Breast epithelium (tissue), 4 donors: ENCODE results near the gene PEF1. TPM values are rescaled to one million over a fixed set of nuclear protein-coding genes. Genes with fewer than 3 reads are reported as not detected.

ENCODE experiments used
- DNase-seq, 2 donors: peaks; one replicate each; pipeline ENCODE4 v3.0.0-alpha.2; 2019; ENCODE audit warnings: low spot score in 2 of 2
- H3K27ac ChIP-seq, 2 donors: fragments of 200-600 bp; sonication (generic) in 1 of 2; one replicate each; pipeline ENCODE4 v1.5.1; 2016 to 2019; ENCODE audit warnings: mild to moderate bottlenecking in 1 of 2
- H3K27me3 ChIP-seq, 2 donors: fragments of 200-600 bp; sonication (generic) in 1 of 2; one replicate each; pipeline versions ENCODE4 v1.5.1 to v1.6.0; 2017 to 2019; ENCODE audit warnings: control low read depth in 1 of 2, mild to moderate bottlenecking in 1 of 2
- H3K36me3 ChIP-seq: fragments of 200-600 bp; one replicate; pipeline ENCODE4 v1.5.1; 2019
- H3K4me1 ChIP-seq, 2 donors: fragments of 200-600 bp; sonication (generic); one replicate each; pipeline ENCODE4 v1.5.1; 2016 to 2019; ENCODE audit warnings: control low read depth in 1 of 2
- H3K4me3 ChIP-seq, 3 donors: fragments of 200-600 bp; sonication (generic); 1 replicate in 2 of 3; 2 replicates in 1 of 3; pipeline ENCODE4 v1.5.1; 2016 to 2019; ENCODE audit warnings: mild to moderate bottlenecking in 3 of 3, moderate library complexity in 2 of 3
- H3K9me3 ChIP-seq, 2 donors: fragments of 200-600 bp; sonication (generic) in 1 of 2; one replicate each; pipeline ENCODE4 v1.5.1; 2016 to 2019; ENCODE audit warnings: control low read depth in 1 of 2
- CTCF ChIP-seq, 3 donors: fragments of 450-650 bp; IDR thresholded peaks; one replicate each; pipeline ENCODE4 v1.5.1; 2016 to 2017; ENCODE audit warnings: antibody characterized with exemption in 3 of 3, mild to moderate bottlenecking in 3 of 3, moderate library complexity in 3 of 3
- POLR2A ChIP-seq: fragments of 450-650 bp; IDR thresholded peaks from one replicate; pipeline ENCODE4 v1.6.1; 2016; ENCODE audit warnings: antibody characterized with exemption, mild to moderate bottlenecking, moderate library complexity
- POLR2AphosphoS5 ChIP-seq, 3 donors: sonication (generic); formaldehyde crosslinking; IDR thresholded peaks; one replicate each; pipeline ENCODE4 v1.6.1; 2017; ENCODE audit warnings: antibody characterized with exemption in 3 of 3
- intact Hi-C: fragments of 100-400 bp; cut with DNase I; formaldehyde crosslinking; loops from one replicate; pipeline ENCODE4 v1.15.1; 2023; ENCODE audit warnings: low total_unique reads
- total RNA-seq, 3 donors: library from RNA; depleted of rRNA; stranded (reverse); fragments of >200 nt; gene quantifications; one replicate each; pipeline ENCODE4 v1.1.0, GENCODE V29; 2016

Gene PEF1
- total RNA-seq, 3 donors from 2014 or later = 67.8 to 84.9 (median 70.1) TPM

GRCh38 chr1:31615414-31615813 lies 29.3 kb downstream of the PEF1 start:
- intact Hi-C loops = no loop called here
- Histone ChIP-seq H3K36me3 (no peaks in the 10 kb centered on the region), H3K27ac (no peak overlapping the region), H3K9me3 (no peaks in the 10 kb centered on the region), H3K4me3 (no peak overlapping the region), H3K27me3 (peaks cover 0 to 19% of the 10 kb centered on the region in 2 donors), H3K4me1 (peaks cover 0 to 9% of the 10 kb centered on the region in 2 donors)
- TF ChIP-seq CTCF (IDR thresholded peaks at IDR 0.05) (no peak), POLR2A (no peak), POLR2AphosphoS5 (IDR thresholded peaks at IDR 0.05) (no peak)
- DNase-seq = peak in 1 of 2 donors; percentile 12

- DNase-seq = peak; percentile 23 to 42
- Histone ChIP-seq H3K27me3 (peaks cover 0 to 19% of the 10 kb centered on the region in 2 donors), H3K4me1 (peaks cover 0 to 9% of the 10 kb centered on the region in 2 donors), H3K4me3 (no peak overlapping the region), H3K36me3 (no peaks in the 10 kb centered on the region), H3K9me3 (no peaks in the 10 kb centered on the region), H3K27ac (no peak overlapping the region)
- intact Hi-C loops = no loop called here
- TF ChIP-seq POLR2AphosphoS5 (IDR thresholded peaks at IDR 0.05) = no peak
- TF ChIP-seq CTCF (IDR thresholded peaks at IDR 0.05) = no peak
- no peak for TF ChIP-seq POLR2A
Observed at GRCh38 chr1:31614414-31615005, 30.2 kb downstream of the PEF1 start.

GRCh38 chr1:31609514-31610118 lies 35.1 kb downstream of the PEF1 start:
- Histone ChIP-seq H3K36me3 (no peaks in the 10 kb centered on the region), H3K4me1 (no peaks in the 10 kb centered on the region), H3K27me3 (no peaks in the 10 kb centered on the region), H3K4me3 (no peak overlapping the region), H3K9me3 (no peaks in the 10 kb centered on the region), H3K27ac (no peak overlapping the region)
- intact Hi-C loops = no loop called here
- TF ChIP-seq POLR2AphosphoS5 (IDR thresholded peaks at IDR 0.05) = no peak
- TF ChIP-seq CTCF (IDR thresholded peaks at IDR 0.05) = no peak
- TF ChIP-seq POLR2A = no peak
- DNase-seq = no peak

GRCh38 chr1:31607360-31607759 lies 37.3 kb downstream of the PEF1 start:
- Histone ChIP-seq H3K36me3 (no peaks in the 10 kb centered on the region), H3K9me3 (no peaks in the 10 kb centered on the region), H3K27me3 (no peaks in the 10 kb centered on the region), H3K27ac (no peak overlapping the region), H3K4me1 (no peaks in the 10 kb centered on the region), H3K4me3 (no peak overlapping the region)
- DNase-seq = peak in 1 of 2 donors; percentile 12
- intact Hi-C loops = no loop called here
- TF ChIP-seq POLR2A = no peak
- TF ChIP-seq CTCF (IDR thresholded peaks at IDR 0.05) = no peak
- no peak for TF ChIP-seq POLR2AphosphoS5 (IDR thresholded peaks at IDR 0.05)

GRCh38 chr1:31605908-31606427 lies 38.7 kb downstream of the PEF1 start:
- DNase-seq = peak; percentile 14 to 15
- no peaks in the 10 kb centered on the region for H3K4me1 ChIP-seq
- intact Hi-C loops = no loop called here

More at GRCh38 chr1:31605908-31606427, 38.7 kb downstream of the PEF1 start:
- H3K27me3 ChIP-seq = no peaks in the 10 kb centered on the region
- H3K4me3 ChIP-seq = no peak overlapping the region
- H3K36me3 ChIP-seq = no peaks in the 10 kb centered on the region
- no peak for TF ChIP-seq POLR2AphosphoS5 (IDR thresholded peaks at IDR 0.05)
- no peak for TF ChIP-seq POLR2A
- no peak for TF ChIP-seq CTCF (IDR thresholded peaks at IDR 0.05)
- H3K9me3 ChIP-seq = no peaks in the 10 kb centered on the region
- H3K27ac ChIP-seq = no peak overlapping the region
